ENCODE data around the gene ZNRF1. TPM values are rescaled to one million over a fixed set of nuclear protein-coding genes. Genes with fewer than 3 reads are reported as not detected.

The ZNRF1 gene
- total RNA-seq, 1 experiment from 2014 or later: 27.1 TPM

DNA sequence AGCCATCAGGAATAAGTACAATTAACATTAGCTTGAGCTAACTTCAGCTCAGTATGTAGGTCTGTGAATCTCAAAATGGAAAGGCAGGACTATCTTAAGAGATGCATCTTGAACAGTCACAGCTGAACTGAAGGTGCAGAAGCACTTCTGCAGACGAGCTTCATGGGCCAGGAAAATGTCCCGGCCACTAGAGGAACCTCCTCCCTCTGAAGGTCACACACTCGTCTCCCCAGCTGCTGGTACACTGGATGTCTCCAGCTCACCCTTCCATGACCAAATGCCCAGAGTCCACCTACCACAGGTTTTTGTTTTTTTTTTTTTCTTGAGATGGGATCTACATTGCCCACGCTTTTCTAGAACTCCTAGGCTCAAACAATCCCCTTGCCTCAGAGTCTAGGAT lies 47.1 kb upstream of the ZNRF1 start:
- Mint-ChIP-seq H3K9me3 (ENCODE audit: low read depth, unreplicated experiment) (no peaks in the 10 kb centered on the region), H3K36me3 (ENCODE audit: insufficient read depth, unreplicated experiment) (peaks cover 22% of the 10 kb centered on the region), H3K4me1 (ENCODE audit: low read depth, unreplicated experiment) (no peaks in the 10 kb centered on the region), H3K27ac (ENCODE audit: unreplicated experiment) (no peak overlapping the region), H3K4me3 (ENCODE audit: low read depth, unreplicated experiment) (no peak overlapping the region), H3K27me3 (ENCODE audit: unreplicated experiment) (no peaks in the 10 kb centered on the region)
- CTCF ChIA-PET: interaction anchor here (0.7 to 0.8 kb wide), 3 partner anchors 8 to 29 kb away, joined by 3 to 4 read pairs (median 3); no protein-coding TSS in a partner anchor
- no peak for DNase-seq
- TF ChIP-seq, protein P1, sequence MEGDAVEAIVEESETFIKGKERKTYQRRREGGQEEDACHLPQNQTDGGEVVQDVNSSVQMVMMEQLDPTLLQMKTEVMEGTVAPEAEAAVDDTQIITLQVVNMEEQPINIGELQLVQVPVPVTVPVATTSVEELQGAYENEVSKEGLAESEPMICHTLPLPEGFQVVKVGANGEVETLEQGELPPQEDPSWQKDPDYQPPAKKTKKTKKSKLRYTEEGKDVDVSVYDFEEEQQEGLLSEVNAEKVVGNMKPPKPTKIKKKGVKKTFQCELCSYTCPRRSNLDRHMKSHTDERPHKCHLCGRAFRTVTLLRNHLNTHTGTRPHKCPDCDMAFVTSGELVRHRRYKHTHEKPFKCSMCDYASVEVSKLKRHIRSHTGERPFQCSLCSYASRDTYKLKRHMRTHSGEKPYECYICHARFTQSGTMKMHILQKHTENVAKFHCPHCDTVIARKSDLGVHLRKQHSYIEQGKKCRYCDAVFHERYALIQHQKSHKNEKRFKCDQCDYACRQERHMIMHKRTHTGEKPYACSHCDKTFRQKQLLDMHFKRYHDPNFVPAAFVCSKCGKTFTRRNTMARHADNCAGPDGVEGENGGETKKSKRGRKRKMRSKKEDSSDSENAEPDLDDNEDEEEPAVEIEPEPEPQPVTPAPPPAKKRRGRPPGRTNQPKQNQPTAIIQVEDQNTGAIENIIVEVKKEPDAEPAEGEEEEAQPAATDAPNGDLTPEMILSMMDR (IDR thresholded peaks at IDR 0.05; ENCODE audit: unreplicated experiment): no peak
- intact Hi-C loops (cut with micrococcal nuclease; ENCODE audit: unreplicated experiment): no loop called here
- BruUV-seq (replicated peaks): no TSS peak

DNA sequence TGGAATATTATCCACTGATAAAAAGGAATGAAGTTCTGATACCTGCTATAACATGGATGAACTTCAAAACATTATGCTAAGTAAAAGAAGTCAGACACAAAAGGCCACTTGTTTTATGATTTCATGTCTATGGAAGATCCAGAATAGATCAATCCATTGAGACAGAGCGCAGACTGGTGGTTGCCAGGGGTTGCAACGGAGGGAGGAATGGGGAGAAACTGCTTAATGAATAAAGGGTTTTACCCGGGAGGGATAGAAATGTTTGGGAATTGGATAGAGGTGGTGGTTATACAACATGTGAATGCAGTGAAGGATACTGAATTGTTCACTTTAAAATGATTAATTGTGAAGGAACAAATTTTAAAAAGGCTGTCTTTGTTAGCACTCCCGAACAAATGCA lies 44.1 kb upstream of the ZNRF1 start:
- no TSS peak for BruUV-seq (replicated peaks)

DNA sequence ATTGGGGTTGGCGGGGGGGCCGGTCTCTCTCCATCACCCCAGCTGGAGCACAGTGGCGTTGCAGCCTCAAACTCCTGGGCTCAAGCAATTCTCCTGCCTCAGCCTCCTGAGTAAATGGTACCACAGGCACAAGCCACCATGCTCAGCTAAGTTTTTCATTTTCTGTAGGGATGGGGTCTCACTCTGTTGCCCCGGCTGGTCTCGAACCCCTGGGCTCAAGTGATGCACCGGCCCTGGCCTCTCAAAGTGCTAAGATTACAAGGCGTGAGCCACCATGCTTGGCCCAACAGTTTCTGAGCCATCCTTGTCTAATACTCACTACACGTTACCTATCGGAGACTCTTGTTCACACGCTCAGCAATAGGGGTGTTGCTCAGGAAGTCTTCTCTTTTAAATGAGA lies 25.5 kb upstream of the ZNRF1 start:
- H3K27ac Mint-ChIP-seq (ENCODE audit: unreplicated experiment): no peak overlapping the region
- no peak overlapping the region for H3K4me3 Mint-ChIP-seq (ENCODE audit: low read depth, unreplicated experiment)
- no peaks in the 10 kb centered on the region for H3K9me3 Mint-ChIP-seq (ENCODE audit: low read depth, unreplicated experiment)
- BruUV-seq (replicated peaks): no TSS peak
- CTCF ChIA-PET: interaction anchor here (0.7 kb wide), 1 partner anchor 124 kb away, joined by 3 read pairs; no protein-coding TSS in a partner anchor
- no peaks in the 10 kb centered on the region for H3K4me1 Mint-ChIP-seq (ENCODE audit: low read depth, unreplicated experiment)
- no peaks in the 10 kb centered on the region for H3K27me3 Mint-ChIP-seq (ENCODE audit: unreplicated experiment)
- H3K36me3 Mint-ChIP-seq (ENCODE audit: insufficient read depth, unreplicated experiment): peaks cover 28% of the 10 kb centered on the region
- TF ChIP-seq, protein P1 (IDR thresholded peaks at IDR 0.05; ENCODE audit: unreplicated experiment): no peak
- DNase-seq: no peak
- intact Hi-C loops (cut with micrococcal nuclease; ENCODE audit: unreplicated experiment): no loop called here

More for the DNA sequence above, 44.1 kb upstream of the ZNRF1 start:
- no peaks in the 10 kb centered on the region for H3K9me3 Mint-ChIP-seq (ENCODE audit: low read depth, unreplicated experiment)
- H3K4me3 Mint-ChIP-seq (ENCODE audit: low read depth, unreplicated experiment): no peak overlapping the region
- intact Hi-C loops (cut with micrococcal nuclease; ENCODE audit: unreplicated experiment): no loop called here
- no peak for DNase-seq
- no peak overlapping the region for H3K27ac Mint-ChIP-seq (ENCODE audit: unreplicated experiment)
- H3K27me3 Mint-ChIP-seq (ENCODE audit: unreplicated experiment): no peaks in the 10 kb centered on the region
- H3K36me3 Mint-ChIP-seq (ENCODE audit: insufficient read depth, unreplicated experiment): peaks cover 21% of the 10 kb centered on the region
- TF ChIP-seq, protein P1 (IDR thresholded peaks at IDR 0.05; ENCODE audit: unreplicated experiment): no peak
- H3K4me1 Mint-ChIP-seq (ENCODE audit: low read depth, unreplicated experiment): no peaks in the 10 kb centered on the region
- CTCF ChIA-PET: no interaction called here

DNA sequence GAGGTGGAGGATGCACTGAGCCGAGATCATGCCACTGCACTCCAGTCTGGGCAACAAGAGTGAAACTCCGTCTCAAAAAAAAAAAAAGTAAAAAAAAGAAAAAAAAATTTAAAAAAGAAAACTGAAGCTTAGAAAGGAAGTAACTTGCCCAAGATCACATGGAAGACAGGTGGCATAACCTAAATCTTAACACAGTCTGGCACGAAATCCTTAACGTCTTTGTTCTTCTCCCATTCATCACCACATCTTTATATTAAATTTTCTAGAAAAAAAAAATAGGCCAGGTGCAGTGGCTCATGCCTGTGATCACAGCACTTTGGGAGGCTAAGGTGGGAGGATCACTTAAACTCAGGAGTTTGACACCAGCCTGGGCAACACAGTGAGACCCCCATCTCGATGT lies 23.2 kb upstream of the ZNRF1 start:
- TF ChIP-seq, protein P1 (IDR thresholded peaks at IDR 0.05; ENCODE audit: unreplicated experiment): no peak
- Mint-ChIP-seq H3K9me3 (ENCODE audit: low read depth, unreplicated experiment) (no peaks in the 10 kb centered on the region), H3K27ac (ENCODE audit: unreplicated experiment) (no peak overlapping the region), H3K4me3 (ENCODE audit: low read depth, unreplicated experiment) (no peak overlapping the region), H3K4me1 (ENCODE audit: low read depth, unreplicated experiment) (no peaks in the 10 kb centered on the region), H3K27me3 (ENCODE audit: unreplicated experiment) (no peaks in the 10 kb centered on the region), H3K36me3 (ENCODE audit: insufficient read depth, unreplicated experiment) (peaks cover 28% of the 10 kb centered on the region)
- CTCF ChIA-PET: no interaction called here
- no TSS peak for BruUV-seq (replicated peaks)
- no peak for DNase-seq
- intact Hi-C loops (cut with micrococcal nuclease; ENCODE audit: unreplicated experiment): no loop called here
